Activated B cell treated with CpG ODN at 0.5 μM for 24 hours (primary cell): Measurements from ENCODE around the gene EPHA7. TPM values are rescaled to one million over a fixed set of nuclear protein-coding genes. Genes with fewer than 3 reads are reported as not detected.

Source experiments
- ATAC-seq: fragments of 200-7000 bp; cut with Tn5 transposase; one replicate; pipeline ENCODE4 v1.10.0; 2021; ENCODE audit warnings: low read depth, mild to moderate bottlenecking, moderate library complexity
- CTCF ChIA-PET: fragments of 350-600 bp; sonication (Branson Sonifier 250); formaldehyde crosslinking; loops from one replicate; lab custom pipeline; 2021; ENCODE audit warnings: antibody characterized with exemption; lab: Charles Lee
- POLR2A ChIA-PET: fragments of 350-600 bp; sonication (Branson Sonifier 250); formaldehyde crosslinking; loops from one replicate; lab custom pipeline; 2021; ENCODE audit warnings: antibody characterized with exemption; lab: Charles Lee
- DNase-seq: peaks from one replicate; pipeline ENCODE4 v3.0.0; 2022
- H3K27ac Mint-ChIP-seq: one replicate; pipeline ENCODE4 v1.8.0; 2020; ENCODE audit warnings: mixed read lengths
- H3K27me3 Mint-ChIP-seq: one replicate; pipeline ENCODE4 v1.8.0; 2021; ENCODE audit warnings: mixed read lengths
- H3K36me3 Mint-ChIP-seq: one replicate; pipeline ENCODE4 v1.8.0; 2021; ENCODE audit warnings: low read depth, mixed read lengths
- H3K4me1 Mint-ChIP-seq: one replicate; pipeline ENCODE4 v1.8.0; 2021; ENCODE audit warnings: mixed read lengths
- H3K4me3 Mint-ChIP-seq: one replicate; pipeline ENCODE4 v1.8.0; 2020; ENCODE audit warnings: mild to moderate bottlenecking, mixed read lengths
- H3K9me3 Mint-ChIP-seq: one replicate; pipeline ENCODE4 v1.8.0; 2020; ENCODE audit warnings: mixed read lengths
- CTCF ChIP-seq: fragments of 200-600 bp; IDR thresholded peaks from one replicate; pipeline ENCODE4 v1.8.0; 2022; ENCODE audit warnings: antibody characterized with exemption, mild to moderate bottlenecking
- intact Hi-C: fragments of 100-400 bp; cut with micrococcal nuclease; formaldehyde crosslinking; loops from one replicate; pipeline ENCODE4 v1.15.1; 2024
- total RNA-seq: library from RNA; stranded (reverse); gene quantifications from 2 replicates; pipeline ENCODE4 v1.2.3, GENCODE V29; 2022

The EPHA7 gene
- total RNA-seq, 1 donor from 2014 or later = not detected

GRCh38 chr6:93413190-93413589, 6.2 kb downstream of the EPHA7 start:
- intact Hi-C loops = no loop called here
- POLR2A ChIA-PET = no interaction called here
- H3K9me3 Mint-ChIP-seq = no peaks in the 10 kb centered on the region

GRCh38 chr6:93412452-93412851, 6.9 kb downstream of the EPHA7 start:
- Mint-ChIP-seq H3K36me3 (no peaks in the 10 kb centered on the region), H3K9me3 (no peaks in the 10 kb centered on the region), H3K27ac (no peak overlapping the region), H3K4me3 (no peak overlapping the region), H3K27me3 (peaks cover 12% of the 10 kb centered on the region), H3K4me1 (peaks cover 4% of the 10 kb centered on the region)
- POLR2A ChIA-PET = no interaction called here
- CTCF ChIA-PET = no interaction called here
- no peak for DNase-seq
- TF ChIP-seq CTCF = no peak
- ATAC-seq = no peak
- intact Hi-C loops = no loop called here

More at GRCh38 chr6:93413190-93413589, 6.2 kb downstream of the EPHA7 start:
- Mint-ChIP-seq H3K36me3 (no peaks in the 10 kb centered on the region), H3K27ac (no peak overlapping the region), H3K4me1 (peaks cover 11% of the 10 kb centered on the region), H3K4me3 (no peak overlapping the region), H3K27me3 (peaks cover 19% of the 10 kb centered on the region)
- DNase-seq (no peak), ATAC-seq (no peak)
- no peak for TF ChIP-seq CTCF
- CTCF ChIA-PET = no interaction called here

GRCh38 chr6:93407186-93407585, 12.2 kb downstream of the EPHA7 start:
- no peak for TF ChIP-seq CTCF
- Mint-ChIP-seq H3K4me3 (no peak overlapping the region), H3K36me3 (no peaks in the 10 kb centered on the region), H3K4me1 (no peaks in the 10 kb centered on the region), H3K9me3 (no peaks in the 10 kb centered on the region), H3K27me3 (no peaks in the 10 kb centered on the region), H3K27ac (no peak overlapping the region)
- ATAC-seq = no peak
- CTCF ChIA-PET = no interaction called here
- POLR2A ChIA-PET = no interaction called here
- intact Hi-C loops = no loop called here
- no peak for DNase-seq

- H3K4me1 Mint-ChIP-seq = no peaks in the 10 kb centered on the region
- intact Hi-C loops = no loop called here
- CTCF ChIA-PET = no interaction called here
- H3K4me3 Mint-ChIP-seq = no peak overlapping the region
- ATAC-seq = no peak
- H3K27ac Mint-ChIP-seq = no peak overlapping the region
- no peak for DNase-seq
- no peaks in the 10 kb centered on the region for H3K36me3 Mint-ChIP-seq
- no peaks in the 10 kb centered on the region for H3K9me3 Mint-ChIP-seq
- TF ChIP-seq CTCF = no peak
- H3K27me3 Mint-ChIP-seq = peaks cover 2% of the 10 kb centered on the region
- POLR2A ChIA-PET = no interaction called here
Measured at GRCh38 chr6:93403390-93403789, 16.0 kb downstream of the EPHA7 start.

GRCh38 chr6:93398723-93399122, 20.6 kb downstream of the EPHA7 start:
- Mint-ChIP-seq H3K4me3 (no peak overlapping the region), H3K27ac (no peak overlapping the region), H3K9me3 (no peaks in the 10 kb centered on the region), H3K4me1 (no peaks in the 10 kb centered on the region), H3K36me3 (no peaks in the 10 kb centered on the region), H3K27me3 (peaks cover 2% of the 10 kb centered on the region)
- ChIA-PET POLR2A (no interaction called here), CTCF (no interaction called here)
- intact Hi-C loops = no loop called here
- TF ChIP-seq CTCF = no peak
- no peak for ATAC-seq
- no peak for DNase-seq
